DOHH2 (cell line): Measurements from ENCODE around the gene LPAR5.

Experiments
- H3F3A ChIP-seq: fragments of 200-600 bp; sonication (generic), shearing (Covaris generic); 2 replicates; pipeline ENCODE4 v1.6.0; 2016; ENCODE audit warnings: antibody characterized with exemption, mild to moderate bottlenecking; ENCODE audit not compliant: control insufficient read depth, insufficient read depth
- H3K27ac ChIP-seq: fragments of 200-600 bp; sonication (generic); 2 replicates; pipeline ENCODE4 v1.5.1; 2014; ENCODE audit warnings: low read depth, mild to moderate bottlenecking, low read length, moderate library complexity
- H3K27me3 ChIP-seq: fragments of 200-600 bp; sonication (generic); 2 replicates; pipeline ENCODE4 v1.6.1; 2014; ENCODE audit warnings: mild to moderate bottlenecking, low read length, mixed read lengths; ENCODE audit not compliant: control insufficient read depth
- H3K36me3 ChIP-seq: fragments of 200-600 bp; sonication (generic); 2 replicates; pipeline ENCODE4 v1.6.1; 2014; ENCODE audit warnings: mild to moderate bottlenecking, low read length, moderate library complexity, mixed read lengths; ENCODE audit not compliant: control insufficient read depth
- H3K4me1 ChIP-seq: fragments of 200-600 bp; sonication (generic); 2 replicates; pipeline ENCODE4 v1.6.1; 2014; ENCODE audit warnings: mild to moderate bottlenecking, low read length, mixed read lengths; ENCODE audit not compliant: control insufficient read depth
- H3K4me2 ChIP-seq: fragments of 200-600 bp; sonication (generic); 2 replicates; pipeline ENCODE4 v1.6.0; 2014; ENCODE audit warnings: mild to moderate bottlenecking, low read length, moderate library complexity
- H3K4me3 ChIP-seq: fragments of 200-600 bp; sonication (generic); 2 replicates; pipeline ENCODE4 v1.5.1; 2014; ENCODE audit warnings: mild to moderate bottlenecking, low read length, mixed read lengths
- H3K79me2 ChIP-seq: fragments of 200-600 bp; sonication (generic); 2 replicates; pipeline ENCODE4 v1.6.1; 2014; ENCODE audit warnings: mild to moderate bottlenecking, low read length, mixed read lengths; ENCODE audit not compliant: control insufficient read depth
- H3K9me2 ChIP-seq: fragments of 200-600 bp; sonication (generic); replicated peaks from 2 replicates; pipeline ENCODE4 v1.6.1; 2014; ENCODE audit warnings: mild to moderate bottlenecking, low read length, mixed read lengths; ENCODE audit not compliant: control insufficient read depth
- H3K9me3 ChIP-seq: fragments of 200-600 bp; sonication (generic); 2 replicates; pipeline ENCODE4 v1.6.1; 2014; ENCODE audit warnings: antibody characterized with exemption, low read length, mixed read lengths; ENCODE audit not compliant: control insufficient read depth, insufficient read depth
- H4K20me1 ChIP-seq: fragments of 200-600 bp; sonication (generic); 2 replicates; pipeline ENCODE4 v1.6.0; 2014; ENCODE audit warnings: low read depth, mild to moderate bottlenecking, antibody characterized with exemption, low read length, moderate library complexity; ENCODE audit not compliant: control insufficient read depth, insufficient read depth
- CTCF ChIP-seq: fragments of 200-600 bp; sonication (generic); IDR thresholded peaks from one replicate; pipeline ENCODE4 v1.5.1; 2014; ENCODE audit warnings: antibody characterized with exemption, mild to moderate bottlenecking, low read depth, low read length; ENCODE audit not compliant: poor library complexity, severe bottlenecking
- EZH2phosphoT487 ChIP-seq: fragments of 200-600 bp; sonication (generic); IDR thresholded peaks from 2 replicates; pipeline ENCODE4 v1.6.1; 2017; ENCODE audit warnings: borderline replicate concordance, mild to moderate bottlenecking, antibody characterized with exemption, low read length, moderate library complexity, mixed read lengths

LPAR5 gene

DNA sequence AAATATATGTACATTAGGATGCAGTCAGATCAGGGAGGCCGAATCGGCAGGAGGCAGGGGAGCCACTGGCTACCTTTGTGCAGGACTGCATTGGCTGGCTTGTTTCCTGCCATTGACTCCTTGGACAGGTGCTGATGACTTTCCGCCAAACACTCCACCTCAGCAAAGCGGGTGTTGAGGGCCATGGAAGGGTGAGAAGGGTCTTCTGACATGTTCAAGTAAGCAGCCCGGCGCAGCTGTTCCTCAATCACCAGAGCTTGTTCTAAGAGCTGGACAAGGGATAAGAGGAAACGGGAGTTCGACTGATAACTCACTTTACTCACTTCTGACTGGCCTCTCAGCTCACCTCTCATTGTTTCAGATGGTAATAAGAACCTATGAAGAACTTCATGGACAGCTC lies 62.8 kb downstream of the LPAR5 start:
- Histone ChIP-seq H3K4me1 (peaks cover 17% of the 10 kb centered on the region), H3K36me3 (peaks cover 84% of the 10 kb centered on the region), H3K4me3 (no peak overlapping the region), H3K9me2 (no peaks in the 10 kb centered on the region), H3K9me3 (no peaks in the 10 kb centered on the region), H3K79me2 (peaks cover 16% of the 10 kb centered on the region), H3K27ac (no peak overlapping the region), H3K27me3 (no peaks in the 10 kb centered on the region), H3F3A (peaks cover 33% of the 10 kb centered on the region), H3K4me2 (no peak overlapping the region), H4K20me1 (no peaks in the 10 kb centered on the region)
- TF ChIP-seq CTCF (no peak), EZH2phosphoT487 (no peak)

GRCh38 chr12:6570264-6570887 lies 65.4 kb downstream of the LPAR5 start:
- Histone ChIP-seq H3K4me3 (no peak overlapping the region), H3K79me2 (peaks cover 42% of the 10 kb centered on the region), H3K27ac (no peak overlapping the region), H3K4me1 (peaks cover 34% of the 10 kb centered on the region), H3K9me3 (no peaks in the 10 kb centered on the region), H3K9me2 (no peaks in the 10 kb centered on the region), H3K27me3 (no peaks in the 10 kb centered on the region), H3F3A (peaks cover 35% of the 10 kb centered on the region), H4K20me1 (peaks cover 10% of the 10 kb centered on the region; the same call in 1 of the 2 replicates), H3K4me2 (no peak overlapping the region), H3K36me3 (peaks cover 84% of the 10 kb centered on the region)
- peak; percentile 96 for TF ChIP-seq CTCF
- TF ChIP-seq EZH2phosphoT487, result no peak

- H3K4me1 ChIP-seq, result peaks cover 34% of the 10 kb centered on the region
- no peak overlapping the region for H3K4me3 ChIP-seq
- H3K27me3 ChIP-seq, result no peaks in the 10 kb centered on the region
- peaks cover 32% of the 10 kb centered on the region for H3F3A ChIP-seq
- TF ChIP-seq CTCF (no peak), EZH2phosphoT487 (no peak)
- no peaks in the 10 kb centered on the region for H3K9me2 ChIP-seq
- H3K9me3 ChIP-seq, result no peaks in the 10 kb centered on the region
- H3K36me3 ChIP-seq, result peaks cover 84% of the 10 kb centered on the region
- no peak overlapping the region for H3K27ac ChIP-seq
- peaks cover 10% of the 10 kb centered on the region; the same call in 1 of the 2 replicates for H4K20me1 ChIP-seq
- H3K79me2 ChIP-seq, result peaks cover 48% of the 10 kb centered on the region
- H3K4me2 ChIP-seq, result no peak overlapping the region
These were observed 66.0 kb downstream of the LPAR5 start for GRCh38 chr12:6569786-6570185.
